ENCODE measurements around the gene KIF5C. TPM values are rescaled to one million over a fixed set of nuclear protein-coding genes. Genes with fewer than 3 reads are reported as not detected.

Gene KIF5C
- total and polyA plus RNA-seq, 2 of the 13 experiments (the other 11 are each of a cell fraction or from before 2014, with no cell fraction given): 0.15 to 0.20 TPM

- no peak for TF ChIP-seq ARID3A (IDR thresholded peaks at IDR 0.05; ENCODE audit: low read depth, low read length)
- TF ChIP-seq, protein P1, sequence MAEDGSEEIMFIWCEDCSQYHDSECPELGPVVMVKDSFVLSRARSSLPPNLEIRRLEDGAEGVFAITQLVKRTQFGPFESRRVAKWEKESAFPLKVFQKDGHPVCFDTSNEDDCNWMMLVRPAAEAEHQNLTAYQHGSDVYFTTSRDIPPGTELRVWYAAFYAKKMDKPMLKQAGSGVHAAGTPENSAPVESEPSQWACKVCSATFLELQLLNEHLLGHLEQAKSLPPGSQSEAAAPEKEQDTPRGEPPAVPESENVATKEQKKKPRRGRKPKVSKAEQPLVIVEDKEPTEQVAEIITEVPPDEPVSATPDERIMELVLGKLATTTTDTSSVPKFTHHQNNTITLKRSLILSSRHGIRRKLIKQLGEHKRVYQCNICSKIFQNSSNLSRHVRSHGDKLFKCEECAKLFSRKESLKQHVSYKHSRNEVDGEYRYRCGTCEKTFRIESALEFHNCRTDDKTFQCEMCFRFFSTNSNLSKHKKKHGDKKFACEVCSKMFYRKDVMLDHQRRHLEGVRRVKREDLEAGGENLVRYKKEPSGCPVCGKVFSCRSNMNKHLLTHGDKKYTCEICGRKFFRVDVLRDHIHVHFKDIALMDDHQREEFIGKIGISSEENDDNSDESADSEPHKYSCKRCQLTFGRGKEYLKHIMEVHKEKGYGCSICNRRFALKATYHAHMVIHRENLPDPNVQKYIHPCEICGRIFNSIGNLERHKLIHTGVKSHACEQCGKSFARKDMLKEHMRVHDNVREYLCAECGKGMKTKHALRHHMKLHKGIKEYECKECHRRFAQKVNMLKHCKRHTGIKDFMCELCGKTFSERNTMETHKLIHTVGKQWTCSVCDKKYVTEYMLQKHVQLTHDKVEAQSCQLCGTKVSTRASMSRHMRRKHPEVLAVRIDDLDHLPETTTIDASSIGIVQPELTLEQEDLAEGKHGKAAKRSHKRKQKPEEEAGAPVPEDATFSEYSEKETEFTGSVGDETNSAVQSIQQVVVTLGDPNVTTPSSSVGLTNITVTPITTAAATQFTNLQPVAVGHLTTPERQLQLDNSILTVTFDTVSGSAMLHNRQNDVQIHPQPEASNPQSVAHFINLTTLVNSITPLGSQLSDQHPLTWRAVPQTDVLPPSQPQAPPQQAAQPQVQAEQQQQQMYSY (CRISPR knock-in tag; IDR thresholded peaks at IDR 0.05): no peak
Observed at GRCh38 chr2:148957023-148957422, 82.0 kb downstream of the KIF5C start (continued).

DNA sequence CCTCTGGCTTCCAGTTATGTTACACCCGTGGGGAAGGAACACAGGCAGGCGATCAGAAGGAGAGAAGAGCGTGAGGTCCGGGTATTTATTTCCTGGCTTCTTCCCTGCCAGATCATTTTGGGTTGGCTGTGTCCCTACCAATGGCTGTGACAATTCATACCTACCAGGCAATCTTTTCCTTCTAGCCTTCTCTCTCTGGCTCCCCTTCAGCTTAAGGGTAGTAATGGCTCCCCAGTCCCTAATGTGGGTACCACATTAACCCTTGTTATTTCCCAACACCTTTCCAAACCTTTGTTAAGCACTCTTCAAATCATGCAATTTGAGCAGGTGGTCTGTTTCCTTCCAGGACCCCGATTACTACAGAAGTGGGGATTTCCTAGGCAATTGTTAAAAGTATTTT is 84.7 kb downstream of the KIF5C start:
- no TSS peak for BruUV-seq (replicated peaks)
- Histone ChIP-seq H3K4me1 (ENCODE audit: insufficient read depth, low read length) (no peaks in the 10 kb centered on the region), H4K20me1 (ENCODE audit: insufficient read depth, low read length) (no peaks in the 10 kb centered on the region), H3K9ac (ENCODE audit: insufficient read depth, low read depth, low read length) (no peak overlapping the region), H3K79me2 (ENCODE audit: insufficient read depth, low read length) (no peaks in the 10 kb centered on the region), H3K4me2 (ENCODE audit: low read depth, low read length) (no peak overlapping the region), H3K27me3 (ENCODE audit: control insufficient read depth in 1 of 2, insufficient read depth in 2 of 2, low read length in 2 of 2) (peaks cover 0 to 6% of the 10 kb centered on the region in 2 experiments; a peak in 2 of 5 replicates), H3K4me3 (replicated peaks in 1 of 3; ENCODE audit: insufficient read depth in 1 of 3, low read depth in 2 of 3, low read length in 3 of 3) (no peak overlapping the region), H3K9me3 (ENCODE audit: low read length) (no peaks in the 10 kb centered on the region), H3K27ac (ENCODE audit: extremely low read length, insufficient read depth, low read length) (no peak overlapping the region), H3K36me3 (replicated peaks in 1 of 2; ENCODE audit: control insufficient read depth in 1 of 2, insufficient read depth in 2 of 2, low read length in 2 of 2) (no peaks in the 10 kb centered on the region), H2AFZ (ENCODE audit: low read length) (no peak overlapping the region)
- TF ChIP-seq MLLT10 (CRISPR knock-in tag; IDR thresholded peaks at IDR 0.05) (no peak), ZNF484 (CRISPR knock-in tag; IDR thresholded peaks at IDR 0.05; ENCODE audit: borderline replicate concordance, low read depth) (no peak), ZFP62 (CRISPR knock-in tag; IDR thresholded peaks at IDR 0.05) (no peak), CENPT (CRISPR knock-in tag; IDR thresholded peaks at IDR 0.05; ENCODE audit: low read depth) (no peak), TEAD2 (CRISPR knock-in tag; IDR thresholded peaks at IDR 0.05) (no peak), ISL2 (CRISPR knock-in tag; IDR thresholded peaks at IDR 0.05) (no peak), ZNF619 (CRISPR knock-in tag; IDR thresholded peaks at IDR 0.05) (no peak)
- TF ChIP-seq, protein P2, sequence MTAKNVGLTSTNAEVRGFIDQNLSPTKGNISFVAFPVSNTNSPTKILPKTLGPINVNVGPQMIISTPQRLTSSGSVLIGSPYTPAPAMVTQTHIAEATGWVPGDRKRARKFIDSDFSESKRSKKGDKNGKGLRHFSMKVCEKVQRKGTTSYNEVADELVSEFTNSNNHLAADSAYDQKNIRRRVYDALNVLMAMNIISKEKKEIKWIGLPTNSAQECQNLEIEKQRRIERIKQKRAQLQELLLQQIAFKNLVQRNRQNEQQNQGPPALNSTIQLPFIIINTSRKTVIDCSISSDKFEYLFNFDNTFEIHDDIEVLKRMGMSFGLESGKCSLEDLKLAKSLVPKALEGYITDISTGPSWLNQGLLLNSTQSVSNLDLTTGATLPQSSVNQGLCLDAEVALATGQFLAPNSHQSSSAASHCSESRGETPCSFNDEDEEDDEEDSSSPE (CRISPR knock-in tag; IDR thresholded peaks at IDR 0.05): no peak
- ChIA-PET CTCF (ENCODE audit: low intra/inter-chr PET ratio, low total read pairs) (no interaction called here), POLR2A (no interaction called here)
- no peak for ATAC-seq
- DNase-seq (ENCODE audit: low spot score): no peak
- 17% methylated on average over 5 of the region's 5 CpGs for WGBS (ENCODE audit: low lambda C conversion rate)
- intact Hi-C loops (cut with micrococcal nuclease; ENCODE audit: unreplicated experiment): no loop called here
- in situ Hi-C loops (cut with HindIII; ENCODE audit: extremely low pct_ligation_motif_present, low pct_unique_long_range_greater_than_20kb): no loop called here
- no peak for FAIRE-seq
